HEK293T (cell line): Measurements from ENCODE around the gene ITSN2.

Experiments used
- ARNT ChIP-seq: fragments of 450-650 bp; IDR thresholded peaks from 2 replicates; pipeline ENCODE4 v1.6.1; 2017; ENCODE audit warnings: mild to moderate bottlenecking
- CTBP1 ChIP-seq: fragments of 450-650 bp; IDR thresholded peaks from 2 replicates; pipeline ENCODE4 v1.6.1; 2016; ENCODE audit warnings: borderline replicate concordance
- FOXA1 ChIP-seq: fragments of 450-650 bp; IDR thresholded peaks from 2 replicates; pipeline ENCODE4 v1.6.1; 2016; ENCODE audit warnings: mild to moderate bottlenecking
- HDGF ChIP-seq: fragments of 450-650 bp; IDR thresholded peaks from 2 replicates; pipeline ENCODE4 v1.6.1; 2017; ENCODE audit warnings: antibody characterized with exemption, borderline replicate concordance
- LEF1 ChIP-seq: fragments of 450-650 bp; IDR thresholded peaks from 2 replicates; pipeline ENCODE4 v1.6.1; 2017; ENCODE audit warnings: mild to moderate bottlenecking, borderline replicate concordance
- NFRKB ChIP-seq: fragments of 450-650 bp; IDR thresholded peaks from 2 replicates; pipeline ENCODE4 v1.6.1; 2016; ENCODE audit warnings: mild to moderate bottlenecking, moderate library complexity
- PKNOX1 ChIP-seq: fragments of 450-650 bp; IDR thresholded peaks from 2 replicates; pipeline ENCODE4 v1.6.1; 2016
- SP1 ChIP-seq: fragments of 450-650 bp; IDR thresholded peaks from 2 replicates; pipeline ENCODE4 v1.6.1; 2017
- TARDBP ChIP-seq: fragments of 450-650 bp; IDR thresholded peaks from 2 replicates; pipeline ENCODE4 v1.6.1; 2016
- ZNF384 ChIP-seq: fragments of 450-650 bp; IDR thresholded peaks from 2 replicates; pipeline ENCODE4 v1.6.1; 2016

DNA sequence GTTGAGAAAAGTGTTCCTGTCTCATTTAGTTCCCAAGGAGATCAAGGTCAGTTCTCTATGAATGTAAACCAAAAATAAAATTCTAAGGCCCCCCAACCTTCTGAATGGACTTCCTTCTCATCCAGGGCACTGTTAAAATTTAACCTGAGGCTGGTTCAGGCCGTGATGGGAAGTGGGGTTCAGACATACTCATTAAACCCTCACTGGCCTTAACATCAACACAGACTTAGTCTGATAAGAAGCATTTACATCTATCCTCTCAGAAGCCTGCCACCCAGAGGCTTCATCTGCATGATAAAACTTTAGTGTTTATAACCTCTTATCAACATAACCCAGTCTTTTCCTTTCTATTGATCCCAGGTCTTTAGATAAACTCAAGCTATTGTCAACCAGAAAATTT is 22.4 kb downstream of the ITSN2 start:
- TF ChIP-seq ARNT (no peak), PKNOX1 (no peak), SP1 (no peak), HDGF (no peak), ZNF384 (no peak), LEF1 (no peak), FOXA1 (no peak), TARDBP (no peak), NFRKB (no peak), CTBP1 (no peak)
